Astrocyte (in vitro differentiated cells and primary cell): Measurements from ENCODE around the gene KCNB1. TPM values are rescaled to one million over a fixed set of nuclear protein-coding genes. Genes with fewer than 3 reads are reported as not detected.

Source experiments
- DNase-seq: peaks from one replicate; pipeline ENCODE4 v3.0.0-alpha.2; 2010; ENCODE audit warnings: low read depth
- FAIRE-seq: peaks from 2 replicates; lab custom pipeline; 2011; peaks lifted over from hg19 to GRCh38; lab: Jason Lieb, UNC
- H2AFZ ChIP-seq: 2 replicates; pipeline ENCODE4 v1.6.0; 2012; ENCODE audit warnings: low read depth, low read length, inconsistent platforms
- H3K27ac ChIP-seq: 2 replicates; pipeline ENCODE4 v1.5.1; 2011; ENCODE audit warnings: low read depth, low read length, inconsistent platforms
- H3K27me3 ChIP-seq: 2 replicates; pipeline ENCODE4 v1.6.0; 2011; ENCODE audit warnings: low read length, inconsistent platforms; ENCODE audit not compliant: insufficient read depth
- H3K36me3 ChIP-seq: 2 replicates; pipeline ENCODE4 v1.5.1; 2011; ENCODE audit warnings: low read length, inconsistent platforms; ENCODE audit not compliant: insufficient read depth
- H3K4me1 ChIP-seq: 2 replicates; pipeline ENCODE4 v1.5.1; 2011; ENCODE audit warnings: low read length, inconsistent platforms; ENCODE audit not compliant: insufficient read depth
- H3K4me2 ChIP-seq: 2 replicates; pipeline ENCODE4 v1.6.0; 2012; ENCODE audit warnings: low read length, inconsistent platforms
- H3K4me3 ChIP-seq: 2 replicates; pipeline ENCODE4 v1.5.1; 2011; ENCODE audit warnings: low read depth, mild to moderate bottlenecking, low read length, inconsistent platforms; ENCODE audit not compliant: insufficient read depth
- H3K79me2 ChIP-seq: 2 replicates; pipeline ENCODE4 v1.6.0; 2012; ENCODE audit warnings: mild to moderate bottlenecking, low read length, inconsistent platforms; ENCODE audit not compliant: insufficient read depth
- H3K9ac ChIP-seq: 2 replicates; pipeline ENCODE4 v1.6.0; 2012; ENCODE audit warnings: mild to moderate bottlenecking, low read length, inconsistent platforms
- H3K9me3 ChIP-seq: 2 replicates; pipeline ENCODE4 v1.5.1; 2012; ENCODE audit warnings: low read depth, mild to moderate bottlenecking, low read length, inconsistent platforms; ENCODE audit not compliant: insufficient read depth
- H4K20me1 ChIP-seq: 2 replicates; pipeline ENCODE4 v1.6.0; 2012; ENCODE audit warnings: low read length, inconsistent platforms; ENCODE audit not compliant: insufficient read depth
- H3K27ac Mint-ChIP-seq: one replicate; pipeline ENCODE4 v1.8.0; 2021; ENCODE audit warnings: mild to moderate bottlenecking, mixed read lengths; ENCODE audit not compliant: unreplicated experiment
- H3K27me3 Mint-ChIP-seq: one replicate; pipeline ENCODE4 v1.8.0; 2021; ENCODE audit warnings: low read depth, mixed read lengths; ENCODE audit not compliant: unreplicated experiment
- H3K36me3 Mint-ChIP-seq: one replicate; pipeline ENCODE4 v1.8.0; 2021; ENCODE audit warnings: low read depth, mixed read lengths; ENCODE audit not compliant: unreplicated experiment
- H3K4me1 Mint-ChIP-seq: one replicate; pipeline ENCODE4 v1.8.0; 2021; ENCODE audit warnings: low read depth, mixed read lengths; ENCODE audit not compliant: unreplicated experiment
- H3K4me3 Mint-ChIP-seq: one replicate; pipeline ENCODE4 v1.8.0; 2021; ENCODE audit warnings: mild to moderate bottlenecking, moderate library complexity, mixed read lengths; ENCODE audit not compliant: unreplicated experiment
- H3K9me3 Mint-ChIP-seq: one replicate; pipeline ENCODE4 v1.8.0; 2021; ENCODE audit warnings: mild to moderate bottlenecking, mixed read lengths; ENCODE audit not compliant: unreplicated experiment
- EZH2 ChIP-seq: IDR thresholded peaks from 2 replicates; pipeline ENCODE4 v1.6.1; 2012; ENCODE audit warnings: mild to moderate bottlenecking, low read length, inconsistent platforms; ENCODE audit not compliant: insufficient read depth
- total RNA-seq: library from RNA; stranded (reverse); gene quantifications from 2 replicates; pipeline ENCODE4 v1.2.1, GENCODE V29; 2021
- TF ChIP-seq, protein P1 (sequence below): IDR thresholded peaks from 2 replicates; pipeline ENCODE4 v1.5.1; 2011; ENCODE audit warnings: low read depth, mild to moderate bottlenecking, inconsistent platforms, low read length, moderate library complexity; ENCODE audit not compliant: insufficient read depth

The KCNB1 gene
- total RNA-seq, 1 donor from 2014 or later: 0.48 TPM

DNA sequence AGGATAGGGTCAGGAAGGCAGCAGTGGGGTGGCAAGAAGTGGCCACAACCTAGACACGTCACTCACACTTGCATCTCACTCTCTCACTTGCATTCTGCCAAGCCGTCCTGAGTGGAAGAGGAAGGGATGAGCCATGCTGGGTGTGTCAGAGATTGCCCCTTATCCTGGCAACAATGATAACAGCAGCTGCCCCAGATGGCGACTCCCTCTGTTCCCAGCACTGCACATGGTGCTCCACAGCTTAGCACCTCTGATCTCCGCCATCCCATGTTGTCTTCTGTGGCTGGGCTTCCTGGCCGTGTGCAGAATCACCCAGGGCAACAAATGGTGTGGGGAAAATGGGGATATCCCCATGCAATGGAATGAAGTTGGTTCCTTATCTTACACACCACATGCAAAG lies 11.1 kb downstream of the KCNB1 start:
- Histone ChIP-seq H3K36me3 (no peaks in the 10 kb centered on the region), H3K79me2 (no peaks in the 10 kb centered on the region), H3K9ac (no peak overlapping the region), H3K4me3 (no peak overlapping the region), H3K27me3 (peaks cover 31% of the 10 kb centered on the region), H3K9me3 (no peaks in the 10 kb centered on the region), H3K4me1 (no peaks in the 10 kb centered on the region), H3K27ac (no peak overlapping the region), H4K20me1 (no peaks in the 10 kb centered on the region), H3K4me2 (no peak overlapping the region), H2AFZ (no peak overlapping the region)
- no peak for FAIRE-seq
- Mint-ChIP-seq H3K9me3 (peaks cover 4% of the 10 kb centered on the region), H3K4me1 (peaks cover 4% of the 10 kb centered on the region), H3K4me3 (no peak overlapping the region), H3K36me3 (no peaks in the 10 kb centered on the region), H3K27me3 (peaks cover 71% of the 10 kb centered on the region), H3K27ac (no peak overlapping the region)
- TF ChIP-seq, protein P1, sequence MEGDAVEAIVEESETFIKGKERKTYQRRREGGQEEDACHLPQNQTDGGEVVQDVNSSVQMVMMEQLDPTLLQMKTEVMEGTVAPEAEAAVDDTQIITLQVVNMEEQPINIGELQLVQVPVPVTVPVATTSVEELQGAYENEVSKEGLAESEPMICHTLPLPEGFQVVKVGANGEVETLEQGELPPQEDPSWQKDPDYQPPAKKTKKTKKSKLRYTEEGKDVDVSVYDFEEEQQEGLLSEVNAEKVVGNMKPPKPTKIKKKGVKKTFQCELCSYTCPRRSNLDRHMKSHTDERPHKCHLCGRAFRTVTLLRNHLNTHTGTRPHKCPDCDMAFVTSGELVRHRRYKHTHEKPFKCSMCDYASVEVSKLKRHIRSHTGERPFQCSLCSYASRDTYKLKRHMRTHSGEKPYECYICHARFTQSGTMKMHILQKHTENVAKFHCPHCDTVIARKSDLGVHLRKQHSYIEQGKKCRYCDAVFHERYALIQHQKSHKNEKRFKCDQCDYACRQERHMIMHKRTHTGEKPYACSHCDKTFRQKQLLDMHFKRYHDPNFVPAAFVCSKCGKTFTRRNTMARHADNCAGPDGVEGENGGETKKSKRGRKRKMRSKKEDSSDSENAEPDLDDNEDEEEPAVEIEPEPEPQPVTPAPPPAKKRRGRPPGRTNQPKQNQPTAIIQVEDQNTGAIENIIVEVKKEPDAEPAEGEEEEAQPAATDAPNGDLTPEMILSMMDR: no peak
- TF ChIP-seq EZH2: no peak
- DNase-seq: no peak

DNA sequence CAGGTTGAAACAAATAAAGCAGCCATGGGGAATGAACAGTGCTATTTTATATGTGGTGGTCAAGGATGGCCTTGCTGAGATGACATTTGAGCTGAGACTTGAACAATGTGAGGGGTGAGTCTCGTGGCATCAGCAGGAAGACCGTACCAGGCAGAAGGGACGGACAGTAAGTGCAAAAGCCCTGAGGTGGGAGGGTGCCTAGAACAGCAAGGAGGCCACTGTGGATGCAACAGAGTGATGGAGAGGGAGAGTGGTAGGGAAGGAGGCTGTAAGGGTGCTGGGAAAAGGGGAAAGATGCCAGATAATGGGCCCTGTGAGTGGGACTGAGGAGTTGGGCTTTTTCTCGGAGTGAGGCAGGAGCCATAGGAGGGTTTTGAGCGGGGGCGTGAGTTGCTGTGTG lies 11.5 kb downstream of the KCNB1 start:
- no peak overlapping the region for H3K4me3 ChIP-seq
- no peaks in the 10 kb centered on the region for H3K4me1 ChIP-seq
- H3K36me3 ChIP-seq: no peaks in the 10 kb centered on the region
- no peak for TF ChIP-seq EZH2
- TF ChIP-seq, protein P1: no peak
- no peak overlapping the region for H3K4me2 ChIP-seq
- peaks cover 73% of the 10 kb centered on the region for H3K27me3 Mint-ChIP-seq
- H3K36me3 Mint-ChIP-seq: no peaks in the 10 kb centered on the region
- no peak overlapping the region for H3K9ac ChIP-seq
- H3K4me1 Mint-ChIP-seq: no peaks in the 10 kb centered on the region
- H3K27ac ChIP-seq: no peak overlapping the region
- H3K4me3 Mint-ChIP-seq: no peak overlapping the region
- peaks cover 31% of the 10 kb centered on the region for H3K27me3 ChIP-seq
- no peak for FAIRE-seq
- peaks cover 4% of the 10 kb centered on the region for H3K9me3 Mint-ChIP-seq
- no peaks in the 10 kb centered on the region for H3K9me3 ChIP-seq
- no peaks in the 10 kb centered on the region for H3K79me2 ChIP-seq
- no peak overlapping the region for H2AFZ ChIP-seq
- no peaks in the 10 kb centered on the region for H4K20me1 ChIP-seq
- DNase-seq: no peak
- no peak overlapping the region for H3K27ac Mint-ChIP-seq

DNA sequence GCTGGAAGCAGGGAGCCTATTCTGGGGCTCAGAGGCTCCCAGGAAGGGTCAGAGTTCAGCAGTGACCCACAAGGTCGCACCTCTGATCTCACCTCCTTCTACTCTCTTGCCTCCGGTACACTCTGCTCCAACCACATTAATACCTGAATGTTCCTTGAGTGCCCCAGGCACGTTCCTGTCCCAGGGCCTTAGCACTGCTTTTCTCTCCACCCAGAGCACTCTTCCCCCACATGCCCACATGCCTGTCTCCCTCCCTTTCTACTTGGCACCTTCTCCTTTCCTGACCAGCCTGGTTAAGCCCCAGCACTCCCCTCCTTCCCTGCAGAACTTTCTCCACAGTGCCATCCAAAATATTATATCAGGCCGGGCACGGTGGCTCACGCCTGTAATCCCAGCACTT lies 13.4 kb downstream of the KCNB1 start:
- DNase-seq (no peak), FAIRE-seq (no peak)
- no peaks in the 10 kb centered on the region for H3K36me3 ChIP-seq
- no peaks in the 10 kb centered on the region for H3K9me3 ChIP-seq
- no peaks in the 10 kb centered on the region for H3K4me1 Mint-ChIP-seq
- no peak overlapping the region for H3K27ac Mint-ChIP-seq
- H3K79me2 ChIP-seq: no peaks in the 10 kb centered on the region
- no peak overlapping the region for H2AFZ ChIP-seq
- H3K9ac ChIP-seq: no peak overlapping the region
- peaks cover 7% of the 10 kb centered on the region for H3K9me3 Mint-ChIP-seq
- H4K20me1 ChIP-seq: no peaks in the 10 kb centered on the region
- H3K36me3 Mint-ChIP-seq: no peaks in the 10 kb centered on the region
- peaks cover 17% of the 10 kb centered on the region for H3K27me3 ChIP-seq
- no peaks in the 10 kb centered on the region for H3K4me1 ChIP-seq
- peaks cover 70% of the 10 kb centered on the region for H3K27me3 Mint-ChIP-seq
- H3K4me2 ChIP-seq: no peak overlapping the region
- H3K4me3 Mint-ChIP-seq: no peak overlapping the region
- TF ChIP-seq EZH2: no peak
- TF ChIP-seq, protein P1: no peak
- H3K27ac ChIP-seq: no peak overlapping the region
- no peak overlapping the region for H3K4me3 ChIP-seq
